GM21390 (cell line): ENCODE measurements around the gene ALPG.
A peak's percentile ranks its signal among the peaks of the same experiment; 100 is the strongest.
"Not testable (repeated sequence)": the region's sequence is repeated elsewhere in the genome, so short reads cannot be mapped to it uniquely, and the experiment has no call there.

Experiments used
- ATAC-seq: cut with Tn5 transposase; IDR thresholded peaks from one replicate; pipeline ENCODE4 v1.9.1; 2021; ENCODE audit not compliant: unreplicated experiment

Gene ALPG

GRCh38 chr2:232406556-232407310 lies at the start of gene ALPG:
TSS of gene ALPG (plus strand) at chr2:232406844. CDS start at chr2:232406895, 51 bp downstream.
- ATAC-seq = no peak

GRCh38 chr2:232361646-232362045 lies 45.0 kb upstream of the ALPG start:
- ATAC-seq = no peak

- ATAC-seq = no peak
These were observed 44.3 kb upstream of the ALPG start for GRCh38 chr2:232362174-232362900.

GRCh38 chr2:232363064-232363783 lies 43.4 kb upstream of the ALPG start:
- ATAC-seq = peak; percentile 35

GRCh38 chr2:232363784-232364615 lies 42.6 kb upstream of the ALPG start:
- ATAC-seq = peak; percentile 62

GRCh38 chr2:232364806-232365594 lies 41.6 kb upstream of the ALPG start:
- ATAC-seq = not testable (repeated sequence)

GRCh38 chr2:232365621-232366321 lies 40.9 kb upstream of the ALPG start:
- ATAC-seq = no peak

GRCh38 chr2:232366461-232366860 lies 40.2 kb upstream of the ALPG start:
- ATAC-seq = not testable (repeated sequence)

GRCh38 chr2:232367016-232367415 lies 39.6 kb upstream of the ALPG start:
- ATAC-seq = no peak

GRCh38 chr2:232367591-232368233 lies 38.9 kb upstream of the ALPG start:
- no peak for ATAC-seq

GRCh38 chr2:232368311-232368731 lies 38.3 kb upstream of the ALPG start:
- ATAC-seq = no peak

GRCh38 chr2:232369126-232369951 lies 37.3 kb upstream of the ALPG start:
- no peak for ATAC-seq

GRCh38 chr2:232370007-232370406 lies 36.6 kb upstream of the ALPG start:
- ATAC-seq = not testable (repeated sequence)

- ATAC-seq = no peak
These were observed 34.1 kb upstream of the ALPG start for GRCh38 chr2:232372231-232373208.

- no peak for ATAC-seq
These were observed 32.3 kb upstream of the ALPG start for GRCh38 chr2:232374356-232374755.

- no peak for ATAC-seq
These were observed 31.5 kb upstream of the ALPG start for GRCh38 chr2:232375164-232375563.

- ATAC-seq = no peak
These were observed 30.4 kb upstream of the ALPG start for GRCh38 chr2:232376260-232376659.
